Measurements from ENCODE around the gene SPARC. TPM values are rescaled to one million over a fixed set of nuclear protein-coding genes. Genes with fewer than 3 reads are reported as not detected.

Gene SPARC
- total RNA-seq, 2 donors from 2014 or later, result not detected

DNA sequence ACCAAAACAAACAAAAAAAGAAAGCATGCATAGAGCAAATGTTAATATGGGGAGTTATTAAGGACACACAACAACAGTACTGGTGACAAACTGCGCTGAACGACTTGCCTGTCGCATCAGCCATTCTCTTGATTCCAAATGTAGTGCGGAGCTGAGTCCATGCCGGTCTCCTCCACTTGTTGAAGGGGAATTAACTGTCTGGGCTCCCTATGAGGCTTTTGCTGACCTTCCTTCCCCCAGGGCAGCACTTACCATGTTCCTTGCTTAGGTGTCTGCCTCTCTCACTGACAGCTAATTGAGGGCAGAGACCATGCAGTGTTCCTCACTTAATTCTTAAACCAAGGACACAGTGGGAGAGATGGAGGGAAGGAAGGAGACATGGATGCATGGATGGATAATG, 54.8 kb downstream of the SPARC start:
- H3K4me1 Mint-ChIP-seq (ENCODE audit: low read depth), result no peaks in the 10 kb centered on the region
- H3K36me3 Mint-ChIP-seq (ENCODE audit: insufficient read depth in 2 of 2), result no peaks in the 10 kb centered on the region
- H3K4me3 Mint-ChIP-seq, result no peak overlapping the region
- no peaks in the 10 kb centered on the region for H3K9me3 Mint-ChIP-seq
- no peak overlapping the region for H3K27ac Mint-ChIP-seq
- peaks cover 6% of the 10 kb centered on the region for H3K27me3 Mint-ChIP-seq (ENCODE audit: low read depth)
- DNase-seq, result no peak
- ATAC-seq (replicated peaks in 1 of 2), result no peak

- no peaks in the 10 kb centered on the region for H3K27me3 Mint-ChIP-seq (ENCODE audit: low read depth)
- H3K4me3 Mint-ChIP-seq, result no peak overlapping the region
- H3K4me1 Mint-ChIP-seq (ENCODE audit: low read depth), result no peaks in the 10 kb centered on the region
- ATAC-seq (replicated peaks in 1 of 2) (no peak), DNase-seq (no peak)
- no peaks in the 10 kb centered on the region for H3K9me3 Mint-ChIP-seq
- no peaks in the 10 kb centered on the region for H3K36me3 Mint-ChIP-seq (ENCODE audit: insufficient read depth in 2 of 2)
- H3K27ac Mint-ChIP-seq, result no peak overlapping the region
Observed at GRCh38 chr5:151630088-151630487, 56.6 kb downstream of the SPARC start.

GRCh38 chr5:151628112-151628823, 58.4 kb downstream of the SPARC start:
- no peak overlapping the region for H3K4me3 Mint-ChIP-seq
- no peak for DNase-seq
- no peaks in the 10 kb centered on the region for H3K27me3 Mint-ChIP-seq (ENCODE audit: low read depth)
- no peak overlapping the region for H3K27ac Mint-ChIP-seq
- no peak for ATAC-seq (replicated peaks in 1 of 2)
- no peaks in the 10 kb centered on the region for H3K36me3 Mint-ChIP-seq (ENCODE audit: insufficient read depth in 2 of 2)
- no peaks in the 10 kb centered on the region for H3K4me1 Mint-ChIP-seq (ENCODE audit: low read depth)
- no peaks in the 10 kb centered on the region for H3K9me3 Mint-ChIP-seq

DNA sequence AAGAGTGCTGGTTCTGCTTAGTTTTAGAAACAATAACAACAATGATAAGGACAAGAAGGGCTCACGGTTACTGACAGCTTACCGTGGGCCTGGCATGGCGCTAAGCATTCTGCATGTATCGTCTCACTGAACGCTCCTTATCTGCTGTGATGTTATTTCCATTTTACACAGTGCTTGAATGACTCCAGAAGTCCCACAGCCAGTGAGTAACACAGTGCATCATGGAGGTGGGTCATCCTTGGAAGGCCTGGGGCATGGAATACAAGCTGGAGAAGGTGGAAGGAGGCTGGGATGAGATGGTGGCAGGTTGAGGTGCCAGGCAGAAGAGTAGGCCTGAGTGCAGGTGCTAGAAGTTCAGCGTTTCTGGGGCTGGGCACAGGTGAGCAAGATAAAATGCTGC, 59.1 kb downstream of the SPARC start:
- Mint-ChIP-seq H3K27ac (no peak overlapping the region), H3K9me3 (no peaks in the 10 kb centered on the region), H3K36me3 (ENCODE audit: insufficient read depth in 2 of 2) (no peaks in the 10 kb centered on the region), H3K4me3 (no peak overlapping the region), H3K4me1 (ENCODE audit: low read depth) (no peaks in the 10 kb centered on the region), H3K27me3 (ENCODE audit: low read depth) (no peaks in the 10 kb centered on the region)
- ATAC-seq (replicated peaks in 1 of 2) (no peak), DNase-seq (no peak)

GRCh38 chr5:151625285-151625684, 61.4 kb downstream of the SPARC start:
- Mint-ChIP-seq H3K4me3 (no peak overlapping the region), H3K27me3 (ENCODE audit: low read depth) (peaks cover 9% of the 10 kb centered on the region), H3K36me3 (ENCODE audit: insufficient read depth in 2 of 2) (no peaks in the 10 kb centered on the region), H3K9me3 (no peaks in the 10 kb centered on the region), H3K4me1 (ENCODE audit: low read depth) (no peaks in the 10 kb centered on the region), H3K27ac (no peak overlapping the region)
- no peak for DNase-seq
- no peak for ATAC-seq (replicated peaks in 1 of 2)

GRCh38 chr5:151624476-151624875, 62.2 kb downstream of the SPARC start:
- DNase-seq (no peak), ATAC-seq (replicated peaks in 1 of 2) (no peak)
- no peak overlapping the region for H3K27ac Mint-ChIP-seq
- H3K4me1 Mint-ChIP-seq (ENCODE audit: low read depth), result no peaks in the 10 kb centered on the region
- H3K27me3 Mint-ChIP-seq (ENCODE audit: low read depth), result peaks cover 9% of the 10 kb centered on the region
- no peaks in the 10 kb centered on the region for H3K9me3 Mint-ChIP-seq
- H3K4me3 Mint-ChIP-seq, result no peak overlapping the region
- H3K36me3 Mint-ChIP-seq (ENCODE audit: insufficient read depth in 2 of 2), result no peaks in the 10 kb centered on the region

- Mint-ChIP-seq H3K4me3 (no peak overlapping the region), H3K9me3 (no peaks in the 10 kb centered on the region), H3K36me3 (ENCODE audit: insufficient read depth in 2 of 2) (no peaks in the 10 kb centered on the region), H3K27me3 (ENCODE audit: low read depth) (peaks cover 9% of the 10 kb centered on the region), H3K4me1 (ENCODE audit: low read depth) (peaks cover 7% of the 10 kb centered on the region), H3K27ac (no peak overlapping the region)
- ATAC-seq (replicated peaks in 1 of 2), result no peak
- DNase-seq, result no peak
Observed at GRCh38 chr5:151622367-151623088, 64.2 kb downstream of the SPARC start.

DNA sequence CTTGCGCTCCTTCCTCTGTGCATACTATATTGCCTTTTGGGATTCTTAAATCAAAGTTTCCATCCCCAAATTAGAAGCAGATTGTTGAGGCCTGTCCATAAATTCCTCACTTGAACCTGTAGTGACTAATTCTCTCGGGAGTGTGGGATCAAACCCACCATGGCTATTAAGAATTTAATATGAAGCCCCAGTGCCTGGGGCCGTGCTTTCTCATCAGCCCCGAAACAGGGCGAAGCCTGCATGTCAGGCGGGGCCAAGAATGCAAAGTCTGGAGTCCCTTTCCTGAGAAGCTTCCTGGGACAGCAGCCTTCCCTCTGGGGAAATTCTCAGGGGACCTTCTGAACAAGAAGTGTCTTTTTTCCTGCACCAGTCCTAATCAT, 66.3 kb downstream of the SPARC start:
- Mint-ChIP-seq H3K27me3 (ENCODE audit: low read depth) (peaks cover 9% of the 10 kb centered on the region), H3K9me3 (no peaks in the 10 kb centered on the region), H3K36me3 (ENCODE audit: insufficient read depth in 2 of 2) (no peaks in the 10 kb centered on the region), H3K4me1 (ENCODE audit: low read depth) (peaks cover 25% of the 10 kb centered on the region), H3K27ac (no peak overlapping the region), H3K4me3 (no peak overlapping the region)
- no peak for DNase-seq
- no peak for ATAC-seq (replicated peaks in 1 of 2)

- H3K4me3 Mint-ChIP-seq, result no peak overlapping the region
- H3K27ac Mint-ChIP-seq, result no peak overlapping the region
- DNase-seq, result no peak
- ATAC-seq (replicated peaks in 1 of 2), result no peak
- H3K4me1 Mint-ChIP-seq (ENCODE audit: low read depth), result peaks cover 30% of the 10 kb centered on the region
- H3K36me3 Mint-ChIP-seq (ENCODE audit: insufficient read depth in 2 of 2), result no peaks in the 10 kb centered on the region
- H3K27me3 Mint-ChIP-seq (ENCODE audit: low read depth), result peaks cover 9% of the 10 kb centered on the region
- H3K9me3 Mint-ChIP-seq, result no peaks in the 10 kb centered on the region
Observed at GRCh38 chr5:151619812-151620460, 66.8 kb downstream of the SPARC start.

DNA sequence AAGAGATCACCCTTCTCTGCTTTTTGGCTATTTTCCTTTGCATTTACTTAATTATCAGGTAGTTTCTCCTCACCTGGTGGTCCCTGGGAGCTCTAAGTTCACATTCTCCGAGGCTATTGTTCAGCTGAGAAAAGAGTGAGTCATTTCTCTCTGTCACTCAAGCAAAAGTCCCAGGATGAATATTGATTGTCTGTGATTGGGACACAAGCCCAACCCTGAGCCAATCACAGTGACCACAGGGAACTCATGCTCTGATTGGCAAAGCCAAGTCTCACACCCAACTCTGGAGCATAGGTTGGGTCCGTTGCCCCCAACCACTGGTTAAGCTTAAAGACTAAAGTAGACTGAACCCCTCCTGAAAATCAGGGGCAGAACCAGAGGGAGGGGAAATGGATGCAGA, 67.8 kb downstream of the SPARC start:
- H3K9me3 Mint-ChIP-seq, result no peaks in the 10 kb centered on the region
- H3K36me3 Mint-ChIP-seq (ENCODE audit: insufficient read depth in 2 of 2), result no peaks in the 10 kb centered on the region
- no peak for DNase-seq
- H3K27me3 Mint-ChIP-seq (ENCODE audit: low read depth), result peaks cover 9% of the 10 kb centered on the region
- peaks cover 40% of the 10 kb centered on the region for H3K4me1 Mint-ChIP-seq (ENCODE audit: low read depth)
- H3K27ac Mint-ChIP-seq, result no peak overlapping the region
- no peak overlapping the region for H3K4me3 Mint-ChIP-seq
- no peak for ATAC-seq (replicated peaks in 1 of 2)

GRCh38 chr5:151617841-151618710, 68.6 kb downstream of the SPARC start:
- Mint-ChIP-seq H3K27ac (no peak overlapping the region), H3K9me3 (no peaks in the 10 kb centered on the region), H3K4me1 (ENCODE audit: low read depth) (peaks cover 49% of the 10 kb centered on the region), H3K27me3 (ENCODE audit: low read depth) (peaks cover 9% of the 10 kb centered on the region), H3K4me3 (no peak overlapping the region), H3K36me3 (ENCODE audit: insufficient read depth in 2 of 2) (no peaks in the 10 kb centered on the region)
- DNase-seq (no peak), ATAC-seq (replicated peaks in 1 of 2) (no peak)

- DNase-seq (no peak), ATAC-seq (replicated peaks in 1 of 2) (no peak)
- Mint-ChIP-seq H3K4me3 (no peak overlapping the region), H3K4me1 (ENCODE audit: low read depth) (peaks cover 55% of the 10 kb centered on the region), H3K9me3 (no peaks in the 10 kb centered on the region), H3K27me3 (ENCODE audit: low read depth) (peaks cover 8% of the 10 kb centered on the region), H3K27ac (no peak overlapping the region), H3K36me3 (ENCODE audit: insufficient read depth in 2 of 2) (no peaks in the 10 kb centered on the region)
Observed at GRCh38 chr5:151617383-151617840, 69.3 kb downstream of the SPARC start.

DNA sequence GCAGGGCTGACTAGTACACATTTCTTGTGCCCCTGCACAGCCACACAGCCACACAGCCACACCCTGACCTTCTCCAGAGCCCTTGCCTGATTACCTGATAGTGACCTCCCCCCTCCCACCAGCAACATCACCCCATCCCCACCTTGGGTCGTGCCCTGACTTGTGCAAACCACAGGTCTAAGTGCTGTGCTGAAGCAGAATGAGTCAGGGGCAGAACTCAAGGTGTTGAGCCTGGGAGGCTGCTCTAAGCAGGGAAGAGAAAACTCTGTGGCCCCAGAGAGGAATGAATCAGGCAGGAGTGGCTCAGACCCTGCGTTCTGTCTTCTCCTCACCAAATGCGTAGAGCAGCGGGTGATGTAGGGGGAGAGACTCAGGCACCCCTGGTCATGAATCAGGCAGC, 71.3 kb downstream of the SPARC start:
- ATAC-seq (replicated peaks in 1 of 2) (peak; percentile 75 to 82), DNase-seq (peak; percentile 20 to 71)
- Mint-ChIP-seq H3K4me3 (peak overlapping the region in 1 of 2 donors; percentile 54), H3K27me3 (ENCODE audit: low read depth) (no peaks in the 10 kb centered on the region), H3K9me3 (no peaks in the 10 kb centered on the region), H3K27ac (no peak overlapping the region), H3K36me3 (ENCODE audit: insufficient read depth in 2 of 2) (no peaks in the 10 kb centered on the region), H3K4me1 (ENCODE audit: low read depth) (peaks cover 65% of the 10 kb centered on the region)
